ENCODE results near the gene OR10AD1. TPM values are rescaled to one million over a fixed set of nuclear protein-coding genes. Genes with fewer than 3 reads are reported as not detected.
A peak's percentile ranks its signal among the peaks of the same experiment; 100 is the strongest.

OR10AD1 gene
- total RNA-seq, 1 donor = not detected

DNA sequence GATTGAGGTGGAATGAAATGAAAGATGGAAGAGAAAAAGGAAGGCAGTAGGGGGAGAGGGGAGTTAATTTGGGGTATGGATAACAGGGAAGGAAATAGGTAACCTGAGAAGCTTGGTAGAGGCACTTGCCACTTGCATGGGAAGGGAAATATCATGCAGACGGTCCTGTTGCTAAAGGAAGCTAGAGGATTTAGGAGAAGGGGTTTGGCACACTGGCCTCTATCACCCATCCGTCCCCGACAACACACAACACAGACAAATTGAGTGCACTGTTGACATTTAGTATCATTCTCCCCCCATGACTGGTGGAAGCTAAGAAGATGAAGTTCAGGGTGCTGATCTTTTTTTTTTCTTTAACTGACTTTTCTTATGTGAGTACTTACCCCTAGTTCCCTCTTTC, 2.0 kb downstream of the OR10AD1 start:
- no peak for DNase-seq (ENCODE audit: insufficient read length, low spot score, missing footprints)
- no peak for TF ChIP-seq CTCF (IDR thresholded peaks at IDR 0.05; ENCODE audit: extremely low read depth, low read depth, low read length)
- Histone ChIP-seq H3K4me3 (ENCODE audit: insufficient read depth, low read length) (no peak overlapping the region), H3K4me1 (ENCODE audit: insufficient read depth, low read length) (peaks cover 23% of the 10 kb centered on the region), H3K27ac (ENCODE audit: low read depth, low read length) (no peak overlapping the region), H3K9me3 (ENCODE audit: low read depth, low read length) (peaks cover 3% of the 10 kb centered on the region), H3K79me2 (ENCODE audit: insufficient read depth, low read length) (no peaks in the 10 kb centered on the region), H4K20me1 (ENCODE audit: insufficient read depth, low read length) (no peaks in the 10 kb centered on the region), H3K36me3 (ENCODE audit: insufficient read depth, low read length) (no peaks in the 10 kb centered on the region), H3K4me2 (ENCODE audit: insufficient read depth, low read length) (no peak overlapping the region), H3K27me3 (ENCODE audit: insufficient read depth, low read length) (no peaks in the 10 kb centered on the region), H2AFZ (ENCODE audit: low read length) (no peak overlapping the region)

DNA sequence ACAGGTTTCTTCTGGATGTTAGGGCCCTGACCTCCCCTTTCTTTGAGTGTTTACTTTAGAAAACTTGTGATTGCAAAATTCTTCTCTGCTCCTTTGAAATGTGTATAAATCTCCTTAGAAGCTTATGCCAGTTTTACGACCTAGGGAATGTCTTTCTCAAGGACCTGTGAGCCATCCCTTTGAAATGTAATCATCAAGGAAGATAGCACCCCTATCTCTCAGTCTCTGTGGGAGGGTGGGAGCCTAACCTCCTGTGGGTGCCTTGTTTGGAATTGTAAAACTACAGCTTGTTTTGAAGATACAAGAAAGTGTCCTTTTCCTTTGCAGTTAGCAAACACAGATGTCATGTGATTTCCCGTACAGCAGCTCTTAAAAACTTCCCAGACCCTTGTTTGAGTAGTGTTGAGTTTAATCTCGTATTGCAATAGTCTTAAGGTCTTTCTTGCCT, 3.3 kb downstream of the OR10AD1 start:
- Histone ChIP-seq H2AFZ (ENCODE audit: low read length) (peak overlapping the region; percentile 25), H3K36me3 (ENCODE audit: insufficient read depth, low read length) (no peaks in the 10 kb centered on the region), H3K4me1 (ENCODE audit: insufficient read depth, low read length) (peaks cover 26% of the 10 kb centered on the region), H3K27me3 (ENCODE audit: insufficient read depth, low read length) (no peaks in the 10 kb centered on the region), H3K9me3 (ENCODE audit: low read depth, low read length) (peaks cover 3% of the 10 kb centered on the region), H3K4me3 (ENCODE audit: insufficient read depth, low read length) (no peak overlapping the region), H4K20me1 (ENCODE audit: insufficient read depth, low read length) (no peaks in the 10 kb centered on the region), H3K27ac (ENCODE audit: low read depth, low read length) (no peak overlapping the region), H3K79me2 (ENCODE audit: insufficient read depth, low read length) (no peaks in the 10 kb centered on the region), H3K4me2 (ENCODE audit: insufficient read depth, low read length) (no peak overlapping the region)
- TF ChIP-seq CTCF (IDR thresholded peaks at IDR 0.05; ENCODE audit: extremely low read depth, low read depth, low read length) = no peak
- no peak for DNase-seq (ENCODE audit: insufficient read length, low spot score, missing footprints)

GRCh38 chr12:48198985-48199384, 4.1 kb downstream of the OR10AD1 start:
- Histone ChIP-seq H3K36me3 (ENCODE audit: insufficient read depth, low read length) (no peaks in the 10 kb centered on the region), H3K4me1 (ENCODE audit: insufficient read depth, low read length) (peaks cover 26% of the 10 kb centered on the region), H3K79me2 (ENCODE audit: insufficient read depth, low read length) (no peaks in the 10 kb centered on the region), H3K27me3 (ENCODE audit: insufficient read depth, low read length) (peaks cover 6% of the 10 kb centered on the region), H3K9me3 (ENCODE audit: low read depth, low read length) (peaks cover 3% of the 10 kb centered on the region), H3K4me3 (ENCODE audit: insufficient read depth, low read length) (peak overlapping the region; percentile 95), H4K20me1 (ENCODE audit: insufficient read depth, low read length) (no peaks in the 10 kb centered on the region), H3K27ac (ENCODE audit: low read depth, low read length) (peak overlapping the region; percentile 94), H3K4me2 (ENCODE audit: insufficient read depth, low read length) (peak overlapping the region; percentile 95), H2AFZ (ENCODE audit: low read length) (peak overlapping the region; percentile 100)
- DNase-seq (ENCODE audit: insufficient read length, low spot score, missing footprints) = no peak
- no peak for TF ChIP-seq CTCF (IDR thresholded peaks at IDR 0.05; ENCODE audit: extremely low read depth, low read depth, low read length)

DNA sequence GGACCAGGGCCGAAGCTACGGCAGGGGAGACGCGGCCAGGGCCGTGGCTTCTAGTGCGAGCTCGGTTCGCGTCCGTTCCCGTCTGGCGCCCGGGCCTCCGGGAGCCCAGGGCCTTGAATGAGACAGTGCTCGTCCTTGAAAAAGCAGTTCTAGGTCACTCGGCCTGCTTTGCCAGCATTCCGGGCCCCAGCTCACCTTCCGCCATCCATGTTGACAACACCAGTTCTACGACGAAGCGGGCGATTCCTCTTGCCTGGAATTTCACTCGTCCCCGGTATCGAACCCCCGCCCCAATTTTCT, 4.5 kb downstream of the OR10AD1 start:
- peak overlapping the region; percentile 95 for H3K4me3 ChIP-seq (ENCODE audit: insufficient read depth, low read length)
- H2AFZ ChIP-seq (ENCODE audit: low read length) = peak overlapping the region; percentile 100
- no peaks in the 10 kb centered on the region for H3K79me2 ChIP-seq (ENCODE audit: insufficient read depth, low read length)
- no peak for DNase-seq (ENCODE audit: insufficient read length, low spot score, missing footprints)
- H4K20me1 ChIP-seq (ENCODE audit: insufficient read depth, low read length) = no peaks in the 10 kb centered on the region
- TF ChIP-seq CTCF (IDR thresholded peaks at IDR 0.05; ENCODE audit: extremely low read depth, low read depth, low read length) = no peak
- H3K9me3 ChIP-seq (ENCODE audit: low read depth, low read length) = peaks cover 3% of the 10 kb centered on the region
- peaks cover 26% of the 10 kb centered on the region for H3K4me1 ChIP-seq (ENCODE audit: insufficient read depth, low read length)
- H3K27me3 ChIP-seq (ENCODE audit: insufficient read depth, low read length) = peaks cover 9% of the 10 kb centered on the region
- peak overlapping the region; percentile 95 for H3K4me2 ChIP-seq (ENCODE audit: insufficient read depth, low read length)
- H3K36me3 ChIP-seq (ENCODE audit: insufficient read depth, low read length) = no peaks in the 10 kb centered on the region
- peak overlapping the region; percentile 94 for H3K27ac ChIP-seq (ENCODE audit: low read depth, low read length)

Measured in osteoblast (primary cell).